Keratinocyte (primary cell): ENCODE measurements around the gene PDK2. TPM values are rescaled to one million over a fixed set of nuclear protein-coding genes. Genes with fewer than 3 reads are reported as not detected.

Source experiments
- DNase-seq: peaks from one replicate; pipeline ENCODE4 v3.0.0-alpha.2; 2011; ENCODE audit warnings: low read depth, missing footprints, low spot score
- FAIRE-seq: peaks from 2 replicates; lab custom pipeline; 2011; peaks lifted over from hg19 to GRCh38; lab: Jason Lieb, UNC
- H2AFZ ChIP-seq: 2 replicates; pipeline ENCODE4 v1.6.0; 2012; ENCODE audit warnings: low read length, control low read depth, inconsistent platforms; ENCODE audit not compliant: control insufficient read depth
- H3K27ac ChIP-seq: 2 replicates; pipeline ENCODE4 v1.5.1; 2011; ENCODE audit warnings: low read length; ENCODE audit not compliant: control insufficient read depth, insufficient read depth
- H3K27me3 ChIP-seq: 3 replicates; pipeline ENCODE4 v1.6.0; 2011; ENCODE audit warnings: low read length; ENCODE audit not compliant: control insufficient read depth, insufficient read depth; ENCODE audit errors: extremely low read depth
- H3K36me3 ChIP-seq, 2 experiments: 2 replicates in 1 of 2; 3 replicates in 1 of 2; pipeline ENCODE4 v1.5.1; 2011; ENCODE audit warnings: low read length in 2 of 2, mild to moderate bottlenecking in 1 of 2; ENCODE audit not compliant: control insufficient read depth in 2 of 2, insufficient read depth in 2 of 2; ENCODE audit errors: extremely low read depth in 1 of 2
- H3K4me1 ChIP-seq: 3 replicates; pipeline ENCODE4 v1.5.1; 2011; ENCODE audit warnings: low read length; ENCODE audit not compliant: control insufficient read depth, insufficient read depth; ENCODE audit errors: extremely low read depth
- H3K4me2 ChIP-seq: 3 replicates; pipeline ENCODE4 v1.6.0; 2011; ENCODE audit warnings: low read depth, low read length; ENCODE audit not compliant: control insufficient read depth, insufficient read depth; ENCODE audit errors: extremely low read depth
- H3K4me3 ChIP-seq, 3 experiments: fragments of 200-600 bp in 1 of 3; sonication (generic) in 1 of 3; 2 replicates in 2 of 3; 3 replicates in 1 of 3; pipeline ENCODE4 v1.5.1; 2011 to 2016; ENCODE audit warnings: low read length in 3 of 3, mild to moderate bottlenecking in 3 of 3, control low read depth in 2 of 3, inconsistent platforms in 1 of 3, low read depth in 1 of 3, mixed read lengths in 1 of 3, mixed run types in 1 of 3, moderate library complexity in 1 of 3; ENCODE audit not compliant: control insufficient read depth in 2 of 3, insufficient read depth in 2 of 3; ENCODE audit errors: extremely low read depth in 1 of 3
- H3K79me2 ChIP-seq: 2 replicates; pipeline ENCODE4 v1.6.0; 2012; ENCODE audit warnings: low read length; ENCODE audit not compliant: control insufficient read depth, insufficient read depth
- H3K9ac ChIP-seq: 3 replicates; pipeline ENCODE4 v1.6.0; 2011; ENCODE audit warnings: low read length; ENCODE audit not compliant: control insufficient read depth, insufficient read depth; ENCODE audit errors: extremely low read depth
- H3K9me1 ChIP-seq: 3 replicates; pipeline ENCODE4 v1.6.0; 2011; ENCODE audit warnings: low read length; ENCODE audit not compliant: control insufficient read depth, insufficient read depth; ENCODE audit errors: extremely low read depth
- H3K9me3 ChIP-seq: 2 replicates; pipeline ENCODE4 v1.5.1; 2012; ENCODE audit warnings: low read depth, low read length; ENCODE audit not compliant: control insufficient read depth
- H4K20me1 ChIP-seq: 3 replicates; pipeline ENCODE4 v1.6.0; 2011; ENCODE audit warnings: low read length; ENCODE audit not compliant: control insufficient read depth, insufficient read depth; ENCODE audit errors: extremely low read depth
- EZH2 ChIP-seq: IDR thresholded peaks from one replicate; pipeline ENCODE4 v1.6.1; 2012; ENCODE audit warnings: inconsistent platforms, mild to moderate bottlenecking, low read length, moderate library complexity
- dilution Hi-C: fragments of 300-500 bp; cut with MboI; formaldehyde crosslinking; loops from one replicate; pipeline ENCODE4 v1.7.0; 2020; ENCODE audit warnings: low sequenced_read_pairs; ENCODE audit not compliant: extremely low pct_ligation_motif_present
- polyA plus RNA-seq, 5 experiments: library from polyadenylated mRNA; depleted of rRNA in 3 of 5; stranded (reverse) in 3 of 5; stranded (forward) in 1 of 5; unstranded in 1 of 5; fragments of >200 nt; gene quantifications; 1 replicate in 1 of 5; 2 replicates in 3 of 5; 3 replicates in 1 of 5; pipeline versions ENCODE4 v1.2.1 to v1.2.3, GENCODE V29; 2011 to 2012; ENCODE audit warnings: missing spikeins in 2 of 5, low read depth in 1 of 5, low replicate concordance in 1 of 5
- TF ChIP-seq, protein P1 (sequence below), 3 experiments: IDR thresholded peaks in 1 of 3; conservative IDR thresholded peaks in 1 of 3; optimal IDR thresholded peaks in 1 of 3; 2 replicates in 2 of 3; 3 replicates in 1 of 3; pipeline versions ENCODE3 to v1.5.1; 2011; ENCODE audit warnings: low read length in 3 of 3, mild to moderate bottlenecking in 3 of 3, moderate library complexity in 2 of 3, control low read depth in 1 of 3, inconsistent platforms in 1 of 3; ENCODE audit not compliant: insufficient read depth in 2 of 3; ENCODE audit errors: extremely low read depth in 1 of 3

PDK2 gene
- polyA plus RNA-seq, 1 donor (not counting 4 experiments of a cell fraction or from before 2014, with no cell fraction given) = 7.5 TPM

DNA sequence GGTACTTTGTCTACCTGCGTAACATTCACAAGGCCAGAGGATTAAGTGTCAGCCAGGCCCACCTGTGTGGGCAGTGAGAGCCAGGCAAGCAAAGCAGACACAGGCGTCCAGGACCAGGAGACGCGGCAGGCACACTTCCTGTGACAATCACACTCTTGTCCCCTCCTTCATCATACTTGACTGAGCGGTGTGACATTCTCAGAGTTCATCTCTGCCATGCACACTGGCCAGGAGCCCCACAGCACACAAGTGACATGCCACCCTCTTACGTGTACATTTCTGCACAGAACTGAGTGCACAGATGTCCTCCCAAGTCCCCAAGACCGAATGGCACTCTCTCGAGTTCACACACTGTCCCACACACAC, 46.6 kb downstream of the PDK2 start:
- Histone ChIP-seq H3K27ac (no peak overlapping the region), H3K4me3 (no peak overlapping the region), H3K27me3 (no peaks in the 10 kb centered on the region), H3K4me1 (peaks cover 4% of the 10 kb centered on the region), H4K20me1 (peaks cover 17% of the 10 kb centered on the region), H3K4me2 (no peak overlapping the region), H3K79me2 (peaks cover 27% of the 10 kb centered on the region), H2AFZ (no peak overlapping the region), H3K9me3 (no peaks in the 10 kb centered on the region), H3K9ac (no peak overlapping the region), H3K9me1 (peaks cover 4% of the 10 kb centered on the region), H3K36me3 (peaks cover 57 to 80% of the 10 kb centered on the region in 2 experiments)
- DNase-seq (no peak), FAIRE-seq (no peak)
- TF ChIP-seq EZH2 = no peak
- TF ChIP-seq, protein P1, sequence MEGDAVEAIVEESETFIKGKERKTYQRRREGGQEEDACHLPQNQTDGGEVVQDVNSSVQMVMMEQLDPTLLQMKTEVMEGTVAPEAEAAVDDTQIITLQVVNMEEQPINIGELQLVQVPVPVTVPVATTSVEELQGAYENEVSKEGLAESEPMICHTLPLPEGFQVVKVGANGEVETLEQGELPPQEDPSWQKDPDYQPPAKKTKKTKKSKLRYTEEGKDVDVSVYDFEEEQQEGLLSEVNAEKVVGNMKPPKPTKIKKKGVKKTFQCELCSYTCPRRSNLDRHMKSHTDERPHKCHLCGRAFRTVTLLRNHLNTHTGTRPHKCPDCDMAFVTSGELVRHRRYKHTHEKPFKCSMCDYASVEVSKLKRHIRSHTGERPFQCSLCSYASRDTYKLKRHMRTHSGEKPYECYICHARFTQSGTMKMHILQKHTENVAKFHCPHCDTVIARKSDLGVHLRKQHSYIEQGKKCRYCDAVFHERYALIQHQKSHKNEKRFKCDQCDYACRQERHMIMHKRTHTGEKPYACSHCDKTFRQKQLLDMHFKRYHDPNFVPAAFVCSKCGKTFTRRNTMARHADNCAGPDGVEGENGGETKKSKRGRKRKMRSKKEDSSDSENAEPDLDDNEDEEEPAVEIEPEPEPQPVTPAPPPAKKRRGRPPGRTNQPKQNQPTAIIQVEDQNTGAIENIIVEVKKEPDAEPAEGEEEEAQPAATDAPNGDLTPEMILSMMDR (optimal IDR thresholded peaks at IDR 0.05 in 1 of 3, IDR thresholded peaks at IDR 0.05 in 1 of 3, conservative IDR thresholded peaks at IDR 0.05 in 1 of 3; ENCODE audit: extremely low read depth in 1 of 3, insufficient read depth in 2 of 3, low read length in 3 of 3) = no peak
- dilution Hi-C loops = no loop called here

DNA sequence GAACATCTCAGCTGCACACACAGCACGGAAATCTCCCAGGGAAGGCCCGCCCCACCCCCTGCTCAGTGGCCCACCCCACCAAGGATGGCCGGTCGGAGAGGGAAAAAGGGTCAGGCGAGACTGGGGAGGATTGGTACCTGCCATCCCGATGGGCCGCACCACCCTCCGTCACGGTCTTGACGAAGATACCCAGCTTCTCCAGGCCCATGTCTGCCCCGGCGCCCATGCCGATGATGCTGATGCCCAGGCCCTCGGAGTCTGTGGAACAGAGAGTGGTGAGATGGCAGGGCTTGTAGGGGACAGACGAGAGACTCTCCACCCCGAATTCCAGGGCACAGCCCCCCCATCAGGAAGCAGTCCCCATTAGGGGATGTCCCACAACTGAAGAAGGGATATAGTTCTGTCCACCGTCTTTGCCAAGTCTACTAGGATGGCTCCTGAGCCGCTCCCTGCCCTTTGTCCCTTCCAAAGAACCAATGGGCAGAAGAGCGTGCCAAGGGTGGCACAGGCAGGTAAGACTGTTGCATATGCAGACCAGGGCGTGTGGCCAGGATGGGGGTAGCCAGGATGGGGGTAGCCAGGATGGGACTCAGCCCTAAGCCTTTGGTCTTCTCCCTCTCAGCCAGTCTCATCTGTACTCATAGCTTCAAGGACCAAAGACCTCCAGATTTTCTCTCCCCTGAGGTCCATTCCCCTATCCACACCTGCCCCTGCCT, 48.5 kb downstream of the PDK2 start:
- Histone ChIP-seq H3K9me1 (peaks cover 4% of the 10 kb centered on the region), H3K4me3 (no peak overlapping the region), H3K9me3 (no peaks in the 10 kb centered on the region), H3K79me2 (peaks cover 45% of the 10 kb centered on the region), H3K9ac (no peak overlapping the region), H3K27me3 (no peaks in the 10 kb centered on the region), H2AFZ (no peak overlapping the region), H3K36me3 (peaks cover 41 to 66% of the 10 kb centered on the region in 2 experiments), H3K4me2 (no peak overlapping the region), H3K27ac (no peak overlapping the region), H4K20me1 (peaks cover 35% of the 10 kb centered on the region), H3K4me1 (peaks cover 23% of the 10 kb centered on the region)
- DNase-seq (no peak), FAIRE-seq (no peak)
- TF ChIP-seq, protein P1 (optimal IDR thresholded peaks at IDR 0.05 in 1 of 3, IDR thresholded peaks at IDR 0.05 in 1 of 3, conservative IDR thresholded peaks at IDR 0.05 in 1 of 3; ENCODE audit: extremely low read depth in 1 of 3, insufficient read depth in 2 of 3, low read length in 3 of 3) = no peak
- no peak for TF ChIP-seq EZH2
- dilution Hi-C loops = no loop called here
